Neural progenitor cell (in vitro differentiated cells): ENCODE data around the gene REV3L. TPM values are rescaled to one million over a fixed set of nuclear protein-coding genes. Genes with fewer than 3 reads are reported as not detected.

Experiments used
- DNase-seq: peaks from one replicate; pipeline ENCODE4 v3.0.0-alpha.2; 2016; ENCODE audit warnings: low spot score
- H2AFZ ChIP-seq: fragments of 200-600 bp; sonication (generic); replicated peaks from 2 replicates; pipeline ENCODE4 v1.6.1; 2016; ENCODE audit warnings: antibody characterized with exemption
- H3F3A ChIP-seq: fragments of 200-600 bp; sonication (generic); 2 replicates; pipeline ENCODE4 v1.6.1; 2016; ENCODE audit warnings: antibody characterized with exemption, low read depth
- H3K27ac ChIP-seq: fragments of 200-600 bp; sonication (generic); 2 replicates; pipeline ENCODE4 v1.5.1; 2016; ENCODE audit warnings: mild to moderate bottlenecking
- H3K27me3 ChIP-seq: fragments of 200-600 bp; sonication (generic); 2 replicates; pipeline ENCODE4 v1.6.1; 2016; ENCODE audit warnings: mild to moderate bottlenecking, moderate library complexity
- H3K36me3 ChIP-seq: fragments of 200-600 bp; sonication (generic); 2 replicates; pipeline ENCODE4 v1.5.1; 2016
- H3K4me1 ChIP-seq: fragments of 200-600 bp; sonication (generic); 2 replicates; pipeline ENCODE4 v1.6.1; 2016; ENCODE audit warnings: mixed run types
- H3K4me2 ChIP-seq: fragments of 200-600 bp; sonication (generic); 2 replicates; pipeline ENCODE4 v1.6.1; 2016
- H3K4me3 ChIP-seq: fragments of 200-600 bp; sonication (generic); 2 replicates; pipeline ENCODE4 v1.5.1; 2016
- H3K79me2 ChIP-seq: fragments of 200-600 bp; sonication (generic); 2 replicates; pipeline ENCODE4 v1.6.1; 2016; ENCODE audit warnings: low read depth
- H3K9ac ChIP-seq: fragments of 200-600 bp; sonication (generic); 2 replicates; pipeline ENCODE4 v1.6.1; 2016
- H3K9me3 ChIP-seq: fragments of 200-600 bp; sonication (generic); 2 replicates; pipeline ENCODE4 v1.5.1; 2016; ENCODE audit warnings: low read depth
- H4K20me1 ChIP-seq: fragments of 200-600 bp; sonication (generic); 2 replicates; pipeline ENCODE4 v1.6.1; 2016; ENCODE audit warnings: low read depth
- H3K27ac Mint-ChIP-seq: 3 replicates; pipeline ENCODE4 v1.8.0; 2021; ENCODE audit warnings: mixed read lengths
- H3K27me3 Mint-ChIP-seq: 2 replicates; pipeline ENCODE4 v1.8.0; 2022; ENCODE audit warnings: low read depth, mild to moderate bottlenecking, inconsistent platforms, moderate library complexity, mixed read lengths; ENCODE audit not compliant: insufficient read depth
- H3K36me3 Mint-ChIP-seq: 3 replicates; pipeline ENCODE4 v1.8.0; 2021; ENCODE audit warnings: mixed read lengths
- H3K4me1 Mint-ChIP-seq: 3 replicates; pipeline ENCODE4 v1.8.0; 2021; ENCODE audit warnings: mixed read lengths
- H3K4me3 Mint-ChIP-seq: 3 replicates; pipeline ENCODE4 v1.8.0; 2021; ENCODE audit warnings: mild to moderate bottlenecking, moderate library complexity, mixed read lengths
- H3K9me3 Mint-ChIP-seq: 3 replicates; pipeline ENCODE4 v1.8.0; 2020; ENCODE audit warnings: mixed read lengths
- EZH2 ChIP-seq: fragments of 200-600 bp; sonication (generic); IDR thresholded peaks from 2 replicates; pipeline ENCODE4 v1.6.1; 2017; ENCODE audit warnings: antibody characterized with exemption, mild to moderate bottlenecking, moderate library complexity
- EZH2phosphoT487 ChIP-seq: fragments of 200-600 bp; sonication (generic); IDR thresholded peaks from 2 replicates; pipeline ENCODE4 v1.6.1; 2017; ENCODE audit warnings: antibody characterized with exemption
- total RNA-seq: library from RNA; depleted of rRNA; stranded (reverse); fragments of >200 nt; gene quantifications from 2 replicates; pipeline ENCODE4 v1.2.3, GENCODE V29; 2015; ENCODE audit warnings: low replicate concordance
- TF ChIP-seq, protein P1 (sequence below): fragments of 200-600 bp; sonication (generic); IDR thresholded peaks from 2 replicates; pipeline ENCODE4 v1.5.1; 2017; ENCODE audit warnings: antibody characterized with exemption, mild to moderate bottlenecking

Gene REV3L
- total RNA-seq, 1 donor from 2014 or later: 23.5 TPM

DNA sequence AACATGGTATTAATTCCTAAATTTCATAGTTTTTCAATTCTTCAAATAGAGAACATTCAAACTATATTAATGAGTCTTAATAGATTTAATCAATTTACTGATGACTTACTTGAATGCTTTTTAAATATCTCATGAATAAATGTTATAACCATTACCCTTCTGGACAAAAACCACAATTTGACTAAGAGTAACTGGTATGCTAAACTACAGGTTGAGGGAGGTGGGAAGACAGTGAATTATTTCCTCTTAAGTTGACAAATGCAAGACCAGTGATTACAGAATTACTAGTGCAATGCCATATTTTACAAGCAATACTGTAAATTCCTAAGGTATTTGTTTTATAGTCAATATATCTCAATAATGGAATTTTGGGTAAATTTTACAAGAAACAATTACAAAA lies 65.1 kb downstream of the REV3L start:
- Histone ChIP-seq H2AFZ (no peak overlapping the region), H3K9ac (no peak overlapping the region), H3K79me2 (peaks cover 28% of the 10 kb centered on the region), H3K4me3 (no peak overlapping the region), H3K36me3 (no peaks in the 10 kb centered on the region), H3K27ac (no peak overlapping the region), H3K4me1 (peaks cover 7% of the 10 kb centered on the region), H3K4me2 (no peak overlapping the region), H3K9me3 (no peaks in the 10 kb centered on the region), H3K27me3 (no peaks in the 10 kb centered on the region), H3F3A (no peaks in the 10 kb centered on the region), H4K20me1 (no peaks in the 10 kb centered on the region)
- H3K9me3 Mint-ChIP-seq: peaks cover 2% of the 10 kb centered on the region
- H3K4me1 Mint-ChIP-seq: peaks cover 3% of the 10 kb centered on the region
- no peak overlapping the region for H3K27ac Mint-ChIP-seq
- no peaks in the 10 kb centered on the region for H3K27me3 Mint-ChIP-seq
- no peaks in the 10 kb centered on the region for H3K36me3 Mint-ChIP-seq
- no peak for DNase-seq
- no peak overlapping the region for H3K4me3 Mint-ChIP-seq
- no peak for TF ChIP-seq EZH2phosphoT487
- no peak for TF ChIP-seq EZH2
- TF ChIP-seq, protein P1, sequence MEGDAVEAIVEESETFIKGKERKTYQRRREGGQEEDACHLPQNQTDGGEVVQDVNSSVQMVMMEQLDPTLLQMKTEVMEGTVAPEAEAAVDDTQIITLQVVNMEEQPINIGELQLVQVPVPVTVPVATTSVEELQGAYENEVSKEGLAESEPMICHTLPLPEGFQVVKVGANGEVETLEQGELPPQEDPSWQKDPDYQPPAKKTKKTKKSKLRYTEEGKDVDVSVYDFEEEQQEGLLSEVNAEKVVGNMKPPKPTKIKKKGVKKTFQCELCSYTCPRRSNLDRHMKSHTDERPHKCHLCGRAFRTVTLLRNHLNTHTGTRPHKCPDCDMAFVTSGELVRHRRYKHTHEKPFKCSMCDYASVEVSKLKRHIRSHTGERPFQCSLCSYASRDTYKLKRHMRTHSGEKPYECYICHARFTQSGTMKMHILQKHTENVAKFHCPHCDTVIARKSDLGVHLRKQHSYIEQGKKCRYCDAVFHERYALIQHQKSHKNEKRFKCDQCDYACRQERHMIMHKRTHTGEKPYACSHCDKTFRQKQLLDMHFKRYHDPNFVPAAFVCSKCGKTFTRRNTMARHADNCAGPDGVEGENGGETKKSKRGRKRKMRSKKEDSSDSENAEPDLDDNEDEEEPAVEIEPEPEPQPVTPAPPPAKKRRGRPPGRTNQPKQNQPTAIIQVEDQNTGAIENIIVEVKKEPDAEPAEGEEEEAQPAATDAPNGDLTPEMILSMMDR: no peak

DNA sequence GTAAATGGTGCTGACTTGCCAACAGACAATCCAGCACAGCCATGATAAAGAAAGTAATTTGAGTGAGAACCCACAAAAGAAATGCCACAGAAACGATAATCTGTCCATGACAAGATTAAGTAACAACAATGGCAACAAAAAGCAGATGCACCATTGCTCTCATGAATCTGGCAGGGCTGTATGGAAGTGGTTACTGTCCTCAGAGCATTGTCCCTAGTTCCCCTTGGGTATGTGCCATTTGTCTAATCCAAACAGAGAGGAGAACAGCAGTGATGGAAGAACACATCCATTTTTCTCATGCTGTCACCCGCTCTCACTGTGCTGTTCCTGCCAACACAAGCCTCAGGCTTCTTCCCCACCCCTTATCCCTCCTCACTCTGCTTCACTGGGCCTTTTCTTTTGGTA lies 65.8 kb downstream of the REV3L start:
- Histone ChIP-seq H3K36me3 (no peaks in the 10 kb centered on the region), H3K4me2 (no peak overlapping the region), H3K9me3 (no peaks in the 10 kb centered on the region), H3K27me3 (no peaks in the 10 kb centered on the region), H3K9ac (no peak overlapping the region), H2AFZ (no peak overlapping the region), H3K27ac (no peak overlapping the region), H4K20me1 (no peaks in the 10 kb centered on the region), H3K79me2 (peaks cover 25% of the 10 kb centered on the region), H3K4me1 (peaks cover 7% of the 10 kb centered on the region), H3F3A (no peaks in the 10 kb centered on the region), H3K4me3 (no peak overlapping the region)
- TF ChIP-seq EZH2: no peak
- TF ChIP-seq, protein P1: no peak
- Mint-ChIP-seq H3K4me1 (peaks cover 3% of the 10 kb centered on the region), H3K27me3 (no peaks in the 10 kb centered on the region), H3K36me3 (no peaks in the 10 kb centered on the region), H3K9me3 (peaks cover 2% of the 10 kb centered on the region), H3K27ac (no peak overlapping the region), H3K4me3 (no peak overlapping the region)
- no peak for DNase-seq

DNA sequence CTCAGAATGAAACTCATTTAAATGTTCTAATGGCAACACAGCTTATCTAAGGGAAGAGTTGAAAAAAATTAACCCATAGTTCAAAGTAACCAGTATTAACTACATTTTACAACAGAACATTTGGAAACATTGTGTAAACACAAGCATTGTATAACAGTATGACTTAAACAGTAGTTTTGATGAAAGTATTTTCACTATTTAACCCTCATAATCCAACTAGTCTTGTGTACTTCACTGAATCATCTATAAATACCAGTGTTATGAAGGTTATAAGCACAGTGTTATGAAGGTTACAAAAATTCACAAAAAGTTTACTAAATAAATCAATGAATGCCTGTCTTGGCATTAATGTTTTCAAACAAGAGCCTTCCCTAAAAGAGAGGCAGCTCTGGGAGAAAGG lies 66.5 kb downstream of the REV3L start:
- Mint-ChIP-seq H3K27me3 (no peaks in the 10 kb centered on the region), H3K4me1 (peaks cover 3% of the 10 kb centered on the region), H3K4me3 (no peak overlapping the region), H3K27ac (no peak overlapping the region), H3K9me3 (peaks cover 2% of the 10 kb centered on the region), H3K36me3 (no peaks in the 10 kb centered on the region)
- peaks cover 25% of the 10 kb centered on the region for H3K79me2 ChIP-seq
- no peaks in the 10 kb centered on the region for H3K9me3 ChIP-seq
- no peak for DNase-seq
- peaks cover 7% of the 10 kb centered on the region for H3K4me1 ChIP-seq
- TF ChIP-seq EZH2phosphoT487 (no peak), EZH2 (no peak)
- TF ChIP-seq, protein P1: no peak
- H3K4me3 ChIP-seq: no peak overlapping the region
- no peak overlapping the region for H3K4me2 ChIP-seq
- no peaks in the 10 kb centered on the region for H3F3A ChIP-seq
- no peaks in the 10 kb centered on the region for H3K27me3 ChIP-seq
- no peaks in the 10 kb centered on the region for H3K36me3 ChIP-seq
- H3K27ac ChIP-seq: no peak overlapping the region
- no peaks in the 10 kb centered on the region for H4K20me1 ChIP-seq
- H2AFZ ChIP-seq: no peak overlapping the region
- no peak overlapping the region for H3K9ac ChIP-seq
